H1 (cell line): Measurements from ENCODE around the gene FOXE1. TPM values are rescaled to one million over a fixed set of nuclear protein-coding genes. Genes with fewer than 3 reads are reported as not detected.

Experiments
- CTBP2 ChIP-seq: IDR thresholded peaks from 2 replicates; pipeline ENCODE4 v1.7.0; 2011; ENCODE audit warnings: borderline replicate concordance, mild to moderate bottlenecking, moderate library complexity, mixed read lengths, low read length; ENCODE audit not compliant: insufficient read depth, insufficient read length
- KDM1A ChIP-seq: fragments of 200-600, 300-600 bp; sonication (generic); IDR thresholded peaks from 2 replicates; pipeline ENCODE4 v1.7.1; 2016; ENCODE audit warnings: mild to moderate bottlenecking, low read length, borderline replicate concordance
- polyA plus RNA-seq, 7 experiments: library from polyadenylated mRNA; depleted of rRNA in 3 of 7; stranded (reverse) in 5 of 7; unstranded in 2 of 7; fragments of >200 nt in 5 of 7; fragments of 200-250 nt in 2 of 7; gene quantifications; 1 replicate in 5 of 7; 2 replicates in 1 of 7; 4 replicates in 1 of 7; pipeline versions ENCODE4 v1.2.1 to v1.2.3, GENCODE V29; 2011 to 2013; ENCODE audit warnings: missing spikeins in 2 of 7, mixed read lengths in 2 of 7
- total RNA-seq: library from RNA; stranded (reverse); fragmentation: NEBNext Ultra II Directional; extraction: Animal tissue kit (Norgen Biotek cat#: 25700); gene quantifications from 2 replicates; pipeline ENCODE4 v1.2.1, GENCODE V29; 2021

Gene FOXE1
- total and polyA plus RNA-seq, 2 of the 8 experiments (the other 6 are each of a cell fraction or from before 2014, with no cell fraction given) = 0.03 TPM; not detected in 1

GRCh38 chr9:97807681-97808080 lies 45.3 kb upstream of the FOXE1 start (continued):
- TF ChIP-seq CTBP2 (no peak), KDM1A (no peak)
- TF ChIP-seq, all 59 proteins: peak for 0
